Cardiac muscle cell (in vitro differentiated cells and primary cell): ENCODE data around the gene DSG2. TPM values are rescaled to one million over a fixed set of nuclear protein-coding genes. Genes with fewer than 3 reads are reported as not detected.

Experiments
- DNase-seq, 2 donors: peaks; one replicate each; pipeline versions ENCODE4 v3.0.0 to v3.0.0-alpha.2; 2010 to 2017; ENCODE audit warnings: low read depth in 1 of 2, low spot score in 1 of 2
- H3K27ac ChIP-seq: fragments of 200-600 bp; sonication (generic); 2 replicates; pipeline ENCODE4 v1.5.1; 2016
- H3K27me3 ChIP-seq: fragments of 200-600 bp; sonication (generic); 2 replicates; pipeline ENCODE4 v1.6.0; 2016; ENCODE audit warnings: control low read depth
- H3K36me3 ChIP-seq: fragments of 200-600 bp; sonication (generic); 2 replicates; pipeline ENCODE4 v1.5.1; 2016; ENCODE audit warnings: control low read depth
- H3K4me1 ChIP-seq: fragments of 200-600 bp; sonication (generic); 2 replicates; pipeline ENCODE4 v1.8.1; 2017; ENCODE audit warnings: low read depth, mild to moderate bottlenecking, mixed run types
- H3K4me3 ChIP-seq: fragments of 200-600 bp; sonication (generic); 2 replicates; pipeline ENCODE4 v1.5.1; 2016; ENCODE audit warnings: mild to moderate bottlenecking
- H3K9me3 ChIP-seq: fragments of 200-600 bp; sonication (generic); 2 replicates; pipeline ENCODE4 v1.5.1; 2017; ENCODE audit warnings: low read depth, mild to moderate bottlenecking, control low read depth
- polyA plus RNA-seq: library from polyadenylated mRNA; unstranded; fragments of >200 nt; fragmentation: Nextera tagmentation; extraction: Ambion mirVana; gene quantifications from 2 replicates; pipeline ENCODE4 v1.2.1, GENCODE V29; 2016
- total RNA-seq: library from RNA; depleted of rRNA; stranded (reverse); fragments of >200 nt; gene quantifications from 2 replicates; pipeline ENCODE4 v1.2.3, GENCODE V29; 2016
- TF ChIP-seq, protein P1 (sequence below): IDR thresholded peaks from 2 replicates; pipeline ENCODE4 v1.5.1; 2012; ENCODE audit warnings: low read depth, mild to moderate bottlenecking, low read length

Gene DSG2
- total and polyA plus RNA-seq, 2 experiments from 2014 or later: 34.1 to 45.3 TPM

DNA sequence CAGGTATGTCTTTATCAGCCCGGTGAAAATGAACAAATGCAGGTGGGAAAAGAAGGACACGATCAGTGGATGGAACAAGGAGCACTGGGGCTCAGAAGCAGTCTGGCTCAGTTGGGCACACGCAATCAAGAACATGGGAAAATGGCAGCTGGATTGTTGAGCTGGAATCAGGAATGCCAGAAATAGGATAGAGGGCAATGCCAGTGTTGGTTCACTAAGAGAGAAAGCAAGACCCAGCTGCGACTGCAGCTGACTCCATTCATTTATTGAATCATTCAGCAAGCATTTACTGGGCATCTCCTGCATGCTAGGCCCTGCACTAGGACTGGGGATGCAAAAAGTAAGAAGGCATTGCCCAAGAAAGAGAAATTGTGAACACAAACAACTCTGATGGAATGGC lies 80.1 kb downstream of the DSG2 start:
- H3K4me3 ChIP-seq: no peak overlapping the region
- H3K27me3 ChIP-seq: no peaks in the 10 kb centered on the region
- H3K4me1 ChIP-seq: no peaks in the 10 kb centered on the region
- H3K27ac ChIP-seq: no peak overlapping the region
- no peaks in the 10 kb centered on the region for H3K36me3 ChIP-seq
- DNase-seq: no peak
- no peaks in the 10 kb centered on the region for H3K9me3 ChIP-seq
- TF ChIP-seq, protein P1, sequence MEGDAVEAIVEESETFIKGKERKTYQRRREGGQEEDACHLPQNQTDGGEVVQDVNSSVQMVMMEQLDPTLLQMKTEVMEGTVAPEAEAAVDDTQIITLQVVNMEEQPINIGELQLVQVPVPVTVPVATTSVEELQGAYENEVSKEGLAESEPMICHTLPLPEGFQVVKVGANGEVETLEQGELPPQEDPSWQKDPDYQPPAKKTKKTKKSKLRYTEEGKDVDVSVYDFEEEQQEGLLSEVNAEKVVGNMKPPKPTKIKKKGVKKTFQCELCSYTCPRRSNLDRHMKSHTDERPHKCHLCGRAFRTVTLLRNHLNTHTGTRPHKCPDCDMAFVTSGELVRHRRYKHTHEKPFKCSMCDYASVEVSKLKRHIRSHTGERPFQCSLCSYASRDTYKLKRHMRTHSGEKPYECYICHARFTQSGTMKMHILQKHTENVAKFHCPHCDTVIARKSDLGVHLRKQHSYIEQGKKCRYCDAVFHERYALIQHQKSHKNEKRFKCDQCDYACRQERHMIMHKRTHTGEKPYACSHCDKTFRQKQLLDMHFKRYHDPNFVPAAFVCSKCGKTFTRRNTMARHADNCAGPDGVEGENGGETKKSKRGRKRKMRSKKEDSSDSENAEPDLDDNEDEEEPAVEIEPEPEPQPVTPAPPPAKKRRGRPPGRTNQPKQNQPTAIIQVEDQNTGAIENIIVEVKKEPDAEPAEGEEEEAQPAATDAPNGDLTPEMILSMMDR: no peak

DNA sequence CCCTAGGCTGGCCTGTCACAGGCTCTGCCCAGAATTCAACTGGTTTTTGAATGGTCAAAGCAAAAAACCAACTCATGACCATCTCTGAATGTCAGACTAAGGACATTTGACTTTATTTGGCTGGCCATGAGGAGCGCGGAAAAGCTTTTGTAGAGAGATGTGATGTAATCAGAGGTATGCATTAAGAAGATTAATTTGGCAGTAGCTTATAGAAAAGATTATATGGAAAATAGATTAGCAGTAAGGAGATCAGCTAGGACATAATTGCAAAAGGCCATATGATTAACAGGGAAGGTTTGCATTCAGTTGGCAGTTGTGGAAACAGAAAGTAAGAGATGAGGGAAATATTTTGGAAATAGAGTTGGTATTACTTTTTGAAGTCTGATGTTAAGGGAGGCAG lies 81.4 kb downstream of the DSG2 start:
- TF ChIP-seq, protein P1: no peak
- no peak for DNase-seq

DNA sequence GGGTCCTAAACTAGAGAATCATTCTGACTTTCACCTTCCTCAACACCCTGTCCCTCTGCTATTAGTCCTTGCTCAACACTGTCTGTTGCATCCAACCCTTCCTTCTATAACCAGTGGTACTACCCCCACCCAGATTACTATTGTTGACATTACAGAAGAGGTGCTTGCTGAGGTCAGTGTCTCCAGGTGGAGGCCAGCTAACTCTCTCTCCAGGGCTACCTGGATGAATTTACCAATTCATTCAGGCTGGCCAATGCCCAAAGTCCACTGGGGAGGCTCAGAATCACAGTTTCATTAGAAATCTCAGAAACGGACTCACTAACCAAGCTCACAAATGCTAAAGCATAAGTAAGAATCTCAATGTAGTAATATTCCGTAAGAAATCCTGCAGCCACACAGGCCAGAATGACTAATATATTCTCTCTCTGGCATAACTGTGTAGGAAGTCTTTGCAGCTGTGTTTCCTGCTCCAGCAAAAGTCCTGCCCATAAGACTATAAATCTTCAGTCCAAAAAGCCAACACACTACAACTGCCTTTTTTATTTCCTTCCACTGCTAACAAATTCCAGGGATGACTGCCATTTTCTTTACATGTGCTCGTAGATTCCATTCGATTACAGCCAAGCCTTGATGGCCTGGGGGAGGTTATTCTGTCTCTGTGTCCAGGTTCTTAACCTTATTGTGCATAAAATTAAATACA lies 83.7 kb downstream of the DSG2 start:
- TF ChIP-seq, protein P1: no peak
- DNase-seq: peak in 1 of 2 donors; percentile 53
- no peak overlapping the region for H3K27ac ChIP-seq
- H3K9me3 ChIP-seq: no peaks in the 10 kb centered on the region
- no peaks in the 10 kb centered on the region for H3K27me3 ChIP-seq
- H3K36me3 ChIP-seq: no peaks in the 10 kb centered on the region
- no peak overlapping the region for H3K4me3 ChIP-seq
- H3K4me1 ChIP-seq: no peaks in the 10 kb centered on the region

More for the DNA sequence above, 81.4 kb downstream of the DSG2 start:
- H3K4me1 ChIP-seq: no peaks in the 10 kb centered on the region
- no peak overlapping the region for H3K27ac ChIP-seq
- H3K9me3 ChIP-seq: no peaks in the 10 kb centered on the region
- H3K36me3 ChIP-seq: no peaks in the 10 kb centered on the region
- H3K4me3 ChIP-seq: no peak overlapping the region
- no peaks in the 10 kb centered on the region for H3K27me3 ChIP-seq

DNA sequence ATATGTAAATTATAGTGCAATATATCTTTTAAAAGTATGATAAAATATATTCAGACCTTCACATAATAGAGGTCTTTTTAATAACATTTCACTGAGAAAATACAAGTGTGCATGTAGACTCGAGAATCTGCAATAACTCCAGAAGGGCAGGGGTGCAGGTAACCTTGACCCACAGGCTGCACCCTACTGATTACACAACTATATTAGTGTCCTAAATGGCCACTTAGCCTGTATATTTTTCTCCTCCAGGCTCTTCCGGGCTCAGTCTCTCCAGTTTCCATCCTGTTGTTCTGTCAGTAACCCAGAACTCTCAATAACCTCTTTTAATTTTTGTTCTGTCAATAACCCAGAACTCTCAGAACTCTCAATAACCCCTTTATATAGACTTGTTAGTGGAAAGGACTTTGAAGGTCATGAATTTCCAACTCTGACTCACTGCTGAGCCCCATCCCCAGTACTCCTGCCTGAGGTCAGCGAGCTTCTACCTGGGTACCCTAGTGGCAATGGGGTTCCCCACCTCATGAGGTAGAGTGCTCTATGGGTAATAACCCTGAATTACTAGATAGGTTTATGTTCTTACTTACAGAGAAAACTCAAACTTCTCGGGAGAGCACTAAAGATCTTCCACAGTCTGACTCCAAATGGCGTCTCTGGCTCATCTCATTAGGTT lies 85.3 kb downstream of the DSG2 start:
- Histone ChIP-seq H3K27ac (no peak overlapping the region), H3K4me3 (no peak overlapping the region), H3K4me1 (peaks cover 6% of the 10 kb centered on the region), H3K27me3 (no peaks in the 10 kb centered on the region), H3K9me3 (no peaks in the 10 kb centered on the region), H3K36me3 (no peaks in the 10 kb centered on the region)
- no peak for DNase-seq
- TF ChIP-seq, protein P1: no peak

DNA sequence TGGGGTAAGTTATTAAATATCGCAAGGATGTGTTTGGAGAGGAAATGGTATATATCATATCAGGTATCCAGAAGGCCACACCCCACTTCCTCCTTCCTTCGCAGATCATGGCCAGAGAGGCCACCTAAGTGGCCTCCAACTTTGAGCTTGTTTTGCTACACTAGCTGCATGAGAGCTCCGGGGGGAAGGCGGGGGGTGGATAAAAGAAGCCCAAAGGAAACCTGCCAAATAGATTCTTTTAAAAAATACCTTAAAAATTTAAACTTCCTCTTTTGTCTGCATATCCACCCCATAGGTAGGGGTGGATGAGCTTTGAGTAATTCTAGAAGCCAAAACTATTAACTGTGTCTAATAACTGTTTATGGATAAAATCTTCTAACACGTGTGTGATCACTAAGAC lies 88.0 kb downstream of the DSG2 start:
- TF ChIP-seq, protein P1: no peak
- no peaks in the 10 kb centered on the region for H3K9me3 ChIP-seq
- DNase-seq: no peak
- H3K4me1 ChIP-seq: peaks cover 6% of the 10 kb centered on the region
- no peaks in the 10 kb centered on the region for H3K27me3 ChIP-seq
- H3K36me3 ChIP-seq: no peaks in the 10 kb centered on the region
- H3K4me3 ChIP-seq: no peak overlapping the region
- H3K27ac ChIP-seq: no peak overlapping the region
